ENCODE results near the gene HDGFL3.

DNA sequence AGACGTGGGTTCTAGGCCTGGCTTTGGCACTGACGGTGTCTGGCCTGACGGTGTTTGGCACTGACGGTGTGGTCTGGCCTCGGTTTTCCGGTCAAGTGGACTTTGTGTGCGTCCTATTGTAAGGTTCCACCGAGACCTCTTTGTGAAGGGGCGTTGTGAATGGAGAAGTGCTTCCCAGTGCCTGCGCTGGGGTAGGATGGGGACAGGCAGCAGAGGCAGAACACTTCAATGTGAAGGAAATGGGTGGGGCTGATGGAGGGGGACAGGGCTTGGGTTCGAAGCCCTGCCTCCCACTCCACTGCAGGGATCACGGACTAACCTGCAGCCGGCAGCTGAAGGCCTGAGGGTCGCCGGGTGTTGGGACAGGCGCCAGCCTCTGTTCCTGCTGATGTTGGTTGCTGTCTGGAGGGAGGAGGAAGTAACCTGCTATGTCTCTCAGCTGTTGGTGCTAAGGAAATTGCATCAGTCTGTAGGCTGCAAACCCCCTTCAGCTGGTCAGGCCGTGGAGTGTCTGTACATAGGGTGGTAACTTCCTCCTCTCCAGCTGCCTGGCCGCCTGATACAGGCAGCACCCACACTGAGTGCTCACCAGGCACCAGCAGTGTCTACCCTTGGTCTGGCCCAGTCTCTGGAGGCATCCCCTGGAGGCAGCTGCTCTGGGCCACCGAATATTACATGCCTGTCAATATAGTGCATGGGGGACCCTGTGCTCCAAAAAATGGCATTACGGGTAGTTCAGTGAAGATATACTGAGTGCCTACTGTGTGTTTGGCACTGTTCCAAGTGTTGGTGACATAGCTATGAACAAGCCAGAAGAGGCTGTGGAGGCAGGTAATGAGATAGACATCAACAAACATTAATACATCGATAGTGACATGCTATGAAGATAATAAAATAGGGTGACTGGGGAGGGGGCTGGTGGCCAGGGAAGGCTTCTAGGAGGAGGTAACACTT is 99.1 kb downstream of the HDGFL3 start:
- TF ChIP-seq, protein P1, sequence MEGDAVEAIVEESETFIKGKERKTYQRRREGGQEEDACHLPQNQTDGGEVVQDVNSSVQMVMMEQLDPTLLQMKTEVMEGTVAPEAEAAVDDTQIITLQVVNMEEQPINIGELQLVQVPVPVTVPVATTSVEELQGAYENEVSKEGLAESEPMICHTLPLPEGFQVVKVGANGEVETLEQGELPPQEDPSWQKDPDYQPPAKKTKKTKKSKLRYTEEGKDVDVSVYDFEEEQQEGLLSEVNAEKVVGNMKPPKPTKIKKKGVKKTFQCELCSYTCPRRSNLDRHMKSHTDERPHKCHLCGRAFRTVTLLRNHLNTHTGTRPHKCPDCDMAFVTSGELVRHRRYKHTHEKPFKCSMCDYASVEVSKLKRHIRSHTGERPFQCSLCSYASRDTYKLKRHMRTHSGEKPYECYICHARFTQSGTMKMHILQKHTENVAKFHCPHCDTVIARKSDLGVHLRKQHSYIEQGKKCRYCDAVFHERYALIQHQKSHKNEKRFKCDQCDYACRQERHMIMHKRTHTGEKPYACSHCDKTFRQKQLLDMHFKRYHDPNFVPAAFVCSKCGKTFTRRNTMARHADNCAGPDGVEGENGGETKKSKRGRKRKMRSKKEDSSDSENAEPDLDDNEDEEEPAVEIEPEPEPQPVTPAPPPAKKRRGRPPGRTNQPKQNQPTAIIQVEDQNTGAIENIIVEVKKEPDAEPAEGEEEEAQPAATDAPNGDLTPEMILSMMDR (IDR thresholded peaks at IDR 0.05), result no peak
- TF ChIP-seq POLR2A (IDR thresholded peaks at IDR 0.05) (no peak), POLR2AphosphoS5 (IDR thresholded peaks at IDR 0.05) (no peak)

Data from breast epithelium (tissue), 3 donors.